HG03575 (cell line): ENCODE measurements around the gene DDX59.

Experiments used
- ATAC-seq: cut with Tn5 transposase; IDR thresholded peaks from one replicate; pipeline ENCODE4 v1.9.1; 2021; ENCODE audit not compliant: unreplicated experiment, insufficient number of reproducible peaks, low FRiP score; ENCODE audit errors: extremely low read depth

Gene DDX59

DNA sequence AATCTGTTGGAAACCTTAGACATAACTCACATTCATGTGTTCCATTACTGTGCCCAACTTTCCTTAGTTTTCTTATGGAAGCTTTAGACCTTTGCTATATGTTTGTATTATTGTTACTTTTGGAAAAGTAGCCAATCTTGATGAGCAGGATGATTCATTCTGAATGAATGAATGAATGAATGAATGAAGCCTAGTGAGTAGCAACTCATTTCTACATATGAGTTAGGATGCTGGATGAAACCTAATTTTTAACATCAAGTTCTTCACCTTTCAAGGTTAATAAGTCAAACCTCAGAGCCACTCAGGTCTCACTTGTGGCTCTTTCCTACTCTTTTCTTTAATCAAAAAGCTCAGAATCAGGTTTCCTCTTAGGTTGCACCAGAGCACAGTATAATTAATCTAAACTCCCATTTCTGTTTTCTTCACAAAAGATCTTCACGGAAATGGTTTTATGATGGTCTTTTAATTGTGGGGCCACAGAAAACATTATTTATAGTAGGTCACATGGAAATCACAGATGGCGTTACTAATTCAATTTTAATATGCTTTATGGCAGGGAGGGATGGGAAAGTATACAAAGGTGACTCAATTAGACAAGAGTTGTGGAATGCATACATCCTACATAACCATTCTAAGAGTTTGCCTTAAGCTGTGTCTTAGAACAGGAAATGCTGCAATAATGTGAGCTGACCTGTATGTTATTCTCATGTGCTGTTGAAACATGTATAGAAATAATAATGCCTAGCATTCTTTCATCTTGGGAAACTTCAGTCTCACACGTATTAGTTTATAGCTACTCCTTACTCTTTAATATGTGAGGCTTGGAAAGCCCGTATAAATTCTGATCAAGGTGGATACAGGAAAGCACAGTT, 4.5 kb upstream of the DDX59 start:
- no peak for ATAC-seq

DNA sequence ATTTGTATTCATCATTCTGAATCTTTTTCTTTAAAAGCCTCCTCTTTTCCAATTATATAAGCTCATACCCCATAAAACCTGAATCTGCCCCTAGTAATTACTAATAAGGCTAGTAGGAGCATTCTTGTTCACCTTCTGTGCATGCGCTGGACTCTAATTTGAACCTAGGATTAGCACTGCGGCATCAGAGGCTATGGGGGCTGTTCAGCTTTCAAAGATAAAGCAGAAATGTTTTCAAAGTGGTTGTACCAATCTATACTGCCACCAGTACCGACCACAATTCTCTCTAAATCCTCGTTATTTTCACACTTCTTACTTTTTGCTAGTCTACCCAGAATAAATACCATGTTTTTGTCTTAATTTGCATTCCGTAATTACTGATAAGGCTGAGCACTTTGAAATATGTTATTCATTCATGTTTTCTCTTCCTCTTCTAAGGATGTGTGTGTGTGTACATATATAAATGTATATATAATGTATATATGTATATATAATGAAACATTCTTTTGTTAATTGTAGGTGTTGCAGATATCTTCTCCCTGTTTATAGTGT, 1.6 kb upstream of the DDX59 start:
- no peak for ATAC-seq

DNA sequence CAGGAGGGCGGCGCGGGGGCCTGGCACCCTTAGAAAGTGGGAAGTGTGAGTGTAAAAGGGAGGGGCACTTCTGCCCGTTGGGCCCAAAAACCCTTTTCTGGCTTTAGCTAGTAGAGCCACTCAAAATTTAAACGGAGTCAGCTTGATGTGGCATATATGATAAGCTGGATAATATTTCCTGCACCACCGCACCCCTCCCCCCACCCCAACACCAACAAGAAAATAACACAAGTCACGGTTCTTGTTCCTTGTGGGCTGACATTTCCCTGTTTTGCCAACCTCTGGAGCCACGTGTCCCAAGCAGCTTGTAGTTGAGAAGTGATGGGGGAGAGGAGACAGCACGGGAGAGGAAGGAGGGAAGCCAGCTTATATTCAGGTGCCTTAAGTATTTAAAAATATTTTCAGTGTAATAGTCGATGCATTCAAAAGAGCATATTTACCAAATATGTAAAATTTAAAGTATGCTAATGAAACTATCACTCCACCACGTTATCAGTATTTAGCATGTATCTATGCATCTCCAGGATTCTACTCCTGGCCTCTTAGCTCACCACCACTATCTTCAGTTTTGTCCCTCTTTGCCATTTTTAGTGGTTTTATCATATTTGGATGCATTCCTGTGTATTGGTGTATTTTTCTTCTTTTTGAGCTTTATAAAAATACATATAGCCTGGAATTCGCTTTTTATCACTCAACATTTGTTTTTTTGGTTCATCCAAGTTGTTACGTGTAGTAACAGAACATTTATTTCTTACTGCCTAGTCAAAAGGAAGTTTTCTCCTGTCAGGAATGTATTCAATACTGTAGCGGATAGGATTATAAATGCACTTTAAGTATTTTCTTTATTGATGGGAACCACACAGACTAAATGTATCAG, 773 bp upstream of the DDX59 start:
- ATAC-seq: no peak

DNA sequence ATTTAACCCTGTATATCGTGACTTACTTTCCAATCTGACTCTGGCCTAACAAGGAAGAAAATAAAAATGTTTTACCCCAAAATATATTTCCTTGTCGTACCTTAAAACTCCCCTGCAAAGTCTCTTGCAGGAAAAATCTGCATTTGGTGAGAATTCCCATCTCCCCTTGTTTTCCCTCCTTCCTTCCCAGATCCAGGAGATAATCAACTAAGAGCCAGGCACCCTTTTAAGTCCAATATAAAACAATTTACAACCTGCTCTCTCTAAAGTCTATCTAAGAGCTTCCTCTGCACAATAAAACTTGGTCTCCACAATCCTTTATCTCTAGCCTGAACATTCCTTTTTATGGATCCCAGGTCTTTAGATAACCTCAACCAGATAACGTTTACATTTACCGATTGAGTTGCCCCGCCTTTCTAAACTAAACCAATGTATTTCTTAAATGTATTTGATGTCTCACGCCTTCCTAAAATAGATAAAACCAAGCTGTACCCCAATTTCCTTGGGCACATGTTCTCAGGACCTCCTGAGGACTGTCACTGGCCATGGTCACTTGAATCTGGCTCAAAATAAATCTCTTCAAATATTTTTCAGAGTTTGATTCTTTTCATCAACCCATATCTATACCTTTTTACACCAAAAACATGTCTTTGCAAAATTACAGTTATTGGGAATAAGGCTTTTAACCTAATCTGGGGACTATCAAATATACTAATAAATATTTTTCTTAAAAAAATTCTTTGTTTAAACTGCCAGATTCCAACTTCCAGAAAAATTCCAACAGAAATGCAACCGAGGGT, 993 bp downstream of the DDX59 start:
- no peak for ATAC-seq

DNA sequence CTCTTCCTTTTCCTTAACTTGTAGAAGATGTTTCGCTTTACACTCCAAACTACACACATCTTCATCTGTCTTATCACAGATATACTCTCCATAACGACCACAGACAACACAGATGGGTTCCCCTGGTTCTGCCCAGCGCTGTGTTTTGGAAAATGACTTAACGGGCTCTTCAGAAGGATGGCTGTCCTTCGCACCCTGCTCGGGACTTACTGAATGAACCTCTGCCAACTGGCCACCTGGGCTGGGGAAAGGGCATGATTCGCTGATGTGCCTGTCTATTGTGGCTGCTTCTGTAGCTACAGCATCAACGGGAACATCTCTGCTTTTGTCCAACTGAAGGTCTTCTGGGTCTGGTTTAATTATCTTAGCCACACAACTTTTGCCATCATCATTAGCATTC, 3.4 kb downstream of the DDX59 start:
- no peak for ATAC-seq

DNA sequence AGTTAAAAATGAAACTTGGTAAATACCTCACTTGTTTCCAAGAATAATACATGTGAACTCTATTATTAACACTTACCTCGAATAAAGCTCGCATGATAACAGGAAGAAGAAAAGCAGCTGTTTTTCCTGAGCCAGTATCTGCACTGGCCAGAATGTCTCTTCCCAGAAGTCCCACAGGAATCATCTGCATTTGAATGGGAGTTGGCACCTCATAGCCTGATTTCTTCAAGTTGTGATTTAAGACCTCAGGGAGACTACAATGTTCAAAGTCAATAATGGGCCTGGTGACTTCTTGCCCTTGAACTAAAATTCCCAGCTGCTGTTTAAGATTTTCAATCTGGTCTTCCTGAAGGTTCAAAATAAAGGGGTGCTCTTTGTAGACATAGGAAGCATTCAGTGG, 3.8 kb downstream of the DDX59 start:
- ATAC-seq: no peak

DNA sequence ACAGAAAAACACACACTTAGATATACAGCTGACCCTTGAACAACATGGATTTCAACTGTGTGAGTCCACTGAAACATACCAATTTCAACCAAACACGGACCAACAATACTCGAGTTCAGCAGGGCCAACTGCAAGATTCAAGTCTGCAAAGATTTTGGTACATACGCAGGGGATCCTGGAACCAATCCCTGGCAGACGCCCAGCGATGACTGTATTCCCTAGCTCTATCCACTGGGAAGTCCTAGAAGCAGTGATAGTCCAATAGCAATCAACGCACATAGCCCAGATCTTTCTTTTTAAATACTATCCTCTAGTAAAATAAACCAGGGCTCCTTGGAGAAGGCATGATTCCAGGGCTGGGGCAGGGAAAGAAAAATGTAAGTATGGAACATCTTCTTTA, 9.0 kb downstream of the DDX59 start:
- ATAC-seq: no peak

DNA sequence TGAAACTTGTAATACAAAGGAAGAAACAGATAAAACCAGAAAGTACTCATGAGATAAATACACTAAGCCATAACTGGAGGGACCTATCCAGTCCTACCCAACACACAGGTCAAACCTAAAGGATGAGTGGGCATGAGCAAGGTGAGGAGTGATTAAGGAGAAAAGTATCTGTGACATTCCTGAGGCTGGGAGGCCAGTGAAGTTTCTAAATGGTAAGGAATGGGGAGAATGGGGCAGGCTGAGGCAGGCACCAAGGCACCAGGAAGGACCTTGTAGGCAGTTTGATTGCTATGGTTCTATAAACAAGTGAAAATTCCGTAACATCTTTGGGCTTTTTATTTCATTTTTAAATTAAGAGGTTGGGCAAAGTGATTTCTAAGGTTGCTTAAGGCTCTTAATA, 10.4 kb downstream of the DDX59 start:
- no peak for ATAC-seq

DNA sequence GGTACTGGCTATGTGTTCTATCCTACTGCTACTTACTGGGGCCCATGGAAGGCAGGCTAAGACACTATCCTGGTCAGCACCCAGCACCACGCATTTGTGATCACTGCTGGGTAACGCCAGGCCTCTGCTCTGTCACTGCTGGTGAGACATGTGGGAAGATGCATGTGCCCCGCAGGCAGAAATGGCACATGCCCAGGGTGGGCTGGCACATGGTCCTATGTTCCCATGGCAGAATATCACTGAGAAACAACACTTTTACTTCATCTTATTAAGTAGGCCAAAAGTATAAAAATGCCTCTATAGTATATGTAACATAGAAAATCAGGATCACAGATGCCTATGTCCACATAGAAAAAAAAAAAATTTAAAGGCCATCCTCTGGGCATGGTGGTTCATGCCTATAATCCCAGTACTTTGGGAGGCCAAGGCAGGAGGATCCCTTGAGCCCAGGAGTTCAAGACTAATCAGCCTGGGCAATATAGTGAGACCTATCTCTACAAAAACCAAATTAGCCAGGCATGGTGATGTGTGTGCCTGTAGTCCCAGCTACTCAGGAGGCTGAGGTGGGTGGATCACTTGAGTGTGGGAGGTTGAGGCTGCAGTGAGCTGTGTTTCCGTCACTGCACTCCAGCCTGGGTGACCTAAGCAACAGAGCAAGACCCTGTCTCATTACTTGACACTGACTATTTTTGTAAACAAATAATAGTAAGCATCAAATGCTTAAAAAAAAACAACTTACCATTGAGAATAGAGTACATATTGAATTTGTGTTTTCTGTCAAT, 11.5 kb downstream of the DDX59 start:
- ATAC-seq: no peak

DNA sequence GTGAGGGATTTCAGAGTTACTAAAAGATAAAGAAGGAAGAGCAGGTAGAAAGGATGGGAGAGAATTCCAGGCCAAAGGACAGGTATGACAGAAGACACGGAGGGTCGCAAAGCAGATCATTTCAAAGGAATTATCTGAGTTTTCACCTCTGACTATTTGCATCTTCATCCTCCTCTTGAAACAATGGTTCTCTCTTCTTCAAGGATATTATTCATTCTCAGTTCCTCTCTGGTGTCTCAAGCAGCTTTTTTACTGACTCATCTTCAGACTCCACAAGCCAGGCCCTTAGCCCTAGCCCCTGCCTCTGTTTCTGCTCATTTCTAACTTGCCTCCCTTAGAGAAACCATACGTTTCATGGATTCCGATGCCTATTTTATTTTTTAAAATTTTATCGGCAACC, 15.0 kb downstream of the DDX59 start:
- ATAC-seq: peak; percentile 89

DNA sequence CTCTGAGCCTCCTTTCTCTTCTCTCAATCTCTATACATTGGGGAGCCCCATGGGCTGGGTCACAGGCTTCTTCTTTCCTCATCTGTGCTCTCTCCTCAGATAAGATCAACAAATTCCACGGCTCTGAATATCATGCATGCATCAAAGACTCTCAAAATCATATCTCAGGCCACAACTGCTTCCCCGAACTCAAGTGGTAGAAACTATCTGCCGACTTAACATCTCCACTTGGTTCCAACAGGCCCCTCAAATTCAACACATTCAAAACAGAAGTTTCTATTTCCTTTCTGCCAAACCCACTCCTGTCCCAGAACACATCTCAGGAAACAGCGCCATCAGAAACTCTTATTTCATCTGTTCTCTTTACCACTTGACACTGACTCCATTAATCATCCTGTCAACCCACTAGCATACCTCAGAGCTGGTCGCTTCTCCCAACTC, 16.7 kb downstream of the DDX59 start:
- ATAC-seq: no peak

DNA sequence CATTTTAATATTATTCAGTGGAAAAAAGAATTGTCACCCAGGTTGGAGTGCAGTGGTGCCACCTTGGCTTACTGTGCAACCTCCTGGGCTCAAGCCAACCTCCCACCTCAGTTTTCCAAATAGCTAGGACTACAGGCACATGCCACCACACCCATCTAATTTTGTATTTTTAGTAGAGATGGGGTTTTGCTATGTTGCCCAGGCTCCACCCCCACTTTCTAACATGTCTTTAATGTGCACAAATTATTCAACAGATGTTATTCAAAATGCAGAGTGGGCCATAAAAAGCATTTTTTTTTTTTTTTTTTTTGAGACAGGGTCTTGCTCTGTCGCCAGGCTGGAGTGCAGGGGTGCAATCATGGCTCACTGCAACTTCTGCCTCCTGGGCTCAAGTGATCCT, 17.3 kb downstream of the DDX59 start:
- ATAC-seq: no peak

DNA sequence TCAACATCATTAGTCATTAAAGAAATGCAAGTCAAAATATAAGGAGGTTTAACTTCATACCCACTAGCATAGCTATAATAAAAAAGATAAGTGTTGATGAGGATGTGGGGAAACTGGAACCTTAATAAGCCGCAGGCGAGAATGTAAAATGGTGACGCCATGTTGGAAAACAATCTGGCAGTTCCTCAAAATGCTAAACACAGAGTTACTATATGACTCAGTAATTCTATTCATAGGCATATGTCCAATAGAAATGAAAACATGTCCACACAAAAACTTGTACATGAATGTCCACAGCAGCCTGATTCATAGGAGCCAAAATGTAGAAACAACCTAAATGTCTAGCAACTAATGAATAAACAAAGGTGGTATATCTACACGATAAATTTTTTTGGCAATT, 23.2 kb downstream of the DDX59 start:
- no peak for ATAC-seq

DNA sequence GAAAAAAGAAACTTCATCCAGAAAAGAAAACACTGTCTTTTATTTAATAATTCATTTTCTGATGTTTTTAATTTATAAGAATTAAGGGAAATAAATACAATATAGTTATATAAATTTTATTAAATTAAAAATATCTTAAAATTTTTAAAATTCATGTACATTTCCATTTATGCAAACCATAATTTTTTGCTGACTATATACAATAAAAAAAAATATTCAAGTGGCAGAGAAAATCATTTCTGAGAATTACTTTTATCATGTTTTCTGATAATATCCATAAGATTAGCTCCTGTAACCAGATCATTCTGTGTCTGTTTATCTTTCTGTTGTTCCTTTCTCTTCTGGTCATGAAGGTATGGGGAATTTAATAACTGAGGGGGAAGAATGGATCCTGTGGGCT, 25.7 kb downstream of the DDX59 start:
- no peak for ATAC-seq

DNA sequence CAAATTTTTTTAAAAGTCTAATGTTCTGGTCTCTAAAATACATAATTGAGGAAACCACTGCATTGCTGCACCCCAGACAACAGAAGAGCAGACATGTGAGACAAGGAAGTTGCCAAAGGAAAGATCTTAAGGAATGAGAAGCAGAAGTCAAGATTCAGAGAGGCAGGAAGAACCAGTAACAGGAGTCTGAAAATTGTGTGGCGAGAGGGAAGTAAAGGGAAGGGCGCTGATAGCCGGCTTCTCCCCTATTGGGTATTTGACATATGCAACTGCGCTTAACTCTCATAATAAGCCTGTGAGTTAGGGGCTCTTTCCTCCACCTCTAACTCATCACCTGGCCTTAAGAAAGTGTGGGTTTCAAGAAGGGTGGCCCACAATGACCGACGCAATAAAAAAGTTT, 27.2 kb downstream of the DDX59 start:
- ATAC-seq: no peak

DNA sequence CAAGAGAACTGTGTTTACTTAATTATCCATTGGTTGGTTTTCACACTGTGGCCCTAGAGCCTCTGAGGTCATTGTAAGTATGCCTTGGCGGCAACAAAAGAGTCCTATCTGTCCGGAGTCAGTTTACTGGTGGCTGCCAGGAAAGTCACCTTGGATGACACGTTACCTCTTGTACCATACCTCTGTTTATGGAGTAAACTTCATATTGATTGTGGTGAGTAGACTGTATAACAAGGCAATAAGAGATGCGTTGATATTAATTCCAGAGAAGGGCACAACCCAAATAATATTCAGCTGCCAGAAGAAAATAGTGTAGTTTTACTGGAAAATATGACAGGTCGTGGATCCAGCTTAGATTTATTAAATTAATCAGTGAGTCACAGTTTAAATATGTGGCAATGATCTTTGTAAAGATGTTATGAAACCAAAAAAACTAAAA, 28.7 kb downstream of the DDX59 start:
- no peak for ATAC-seq

DNA sequence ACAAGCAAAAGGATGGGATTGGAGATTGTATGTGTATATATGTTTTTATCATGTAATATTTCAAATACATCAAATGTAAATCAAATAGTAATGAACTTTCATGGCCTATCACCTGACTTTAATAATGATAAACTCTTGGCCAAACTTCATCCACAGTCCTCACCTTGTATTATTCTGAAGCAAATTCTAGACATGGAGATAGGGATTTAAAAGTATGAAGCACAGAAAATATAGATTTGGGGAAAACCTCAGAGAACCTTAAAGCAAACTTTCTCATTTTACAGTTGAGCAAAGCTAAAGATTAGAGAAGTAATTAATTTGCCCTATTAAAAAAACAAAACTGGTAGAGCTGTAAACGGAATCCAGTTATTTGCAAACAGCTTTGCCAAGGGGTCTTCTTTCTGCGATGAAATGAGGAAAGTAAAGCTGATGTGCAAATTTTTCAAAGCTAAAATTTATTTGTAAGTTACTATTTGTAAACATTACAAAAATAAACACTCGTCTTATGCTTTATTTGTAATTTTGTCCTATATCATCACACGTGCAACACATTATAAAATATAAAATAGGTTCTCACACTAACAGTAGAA, 29.2 kb downstream of the DDX59 start:
- no peak for ATAC-seq

DNA sequence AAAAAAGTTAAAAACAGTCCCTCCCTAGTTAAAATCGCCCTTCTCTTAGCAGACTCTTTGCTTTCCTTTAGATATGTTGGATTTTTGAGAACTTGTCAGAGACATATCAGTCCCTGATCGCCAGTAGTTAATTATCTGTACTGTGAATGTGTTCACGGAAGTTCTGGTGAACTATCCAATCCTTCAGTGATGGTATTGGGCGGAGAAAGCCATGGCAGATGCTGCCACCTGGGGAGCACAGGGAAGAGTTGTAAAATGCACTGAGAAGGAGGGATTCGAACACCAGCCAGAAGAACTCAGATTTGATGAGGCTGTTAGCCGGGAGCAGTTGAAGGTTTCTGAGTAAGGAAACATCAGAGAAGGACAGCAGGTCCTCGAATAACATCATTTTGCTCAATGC, 31.6 kb downstream of the DDX59 start:
- no peak for ATAC-seq
